GM10248 (cell line): ENCODE data around the gene EIF4A2.

ENCODE experiments used
- CTCF ChIA-PET: fragments of 300-600 bp; sonication (Branson Sonifier 250); formaldehyde crosslinking; extraction: SDS; loops from one replicate; lab custom pipeline; 2021; ENCODE audit warnings: antibody characterized with exemption; lab: Yijun Ruan, JAX
- POLR2A ChIA-PET: fragments of 350-650 bp; sonication (Branson Sonifier 250); formaldehyde crosslinking; extraction: SDS; loops from one replicate; lab custom pipeline; 2020; ENCODE audit warnings: antibody characterized with exemption; lab: Yijun Ruan, JAX
- DNase-seq: peaks from one replicate; pipeline ENCODE4 v3.0.0; 2012; ENCODE audit errors: extremely low spot score
- TF ChIP-seq, protein P1 (sequence below): IDR thresholded peaks from 2 replicates; pipeline ENCODE4 v1.5.1; 2012; ENCODE audit warnings: mild to moderate bottlenecking, low read depth; ENCODE audit errors: extremely low read depth, missing control alignments, control extremely low read depth

The EIF4A2 gene

DNA sequence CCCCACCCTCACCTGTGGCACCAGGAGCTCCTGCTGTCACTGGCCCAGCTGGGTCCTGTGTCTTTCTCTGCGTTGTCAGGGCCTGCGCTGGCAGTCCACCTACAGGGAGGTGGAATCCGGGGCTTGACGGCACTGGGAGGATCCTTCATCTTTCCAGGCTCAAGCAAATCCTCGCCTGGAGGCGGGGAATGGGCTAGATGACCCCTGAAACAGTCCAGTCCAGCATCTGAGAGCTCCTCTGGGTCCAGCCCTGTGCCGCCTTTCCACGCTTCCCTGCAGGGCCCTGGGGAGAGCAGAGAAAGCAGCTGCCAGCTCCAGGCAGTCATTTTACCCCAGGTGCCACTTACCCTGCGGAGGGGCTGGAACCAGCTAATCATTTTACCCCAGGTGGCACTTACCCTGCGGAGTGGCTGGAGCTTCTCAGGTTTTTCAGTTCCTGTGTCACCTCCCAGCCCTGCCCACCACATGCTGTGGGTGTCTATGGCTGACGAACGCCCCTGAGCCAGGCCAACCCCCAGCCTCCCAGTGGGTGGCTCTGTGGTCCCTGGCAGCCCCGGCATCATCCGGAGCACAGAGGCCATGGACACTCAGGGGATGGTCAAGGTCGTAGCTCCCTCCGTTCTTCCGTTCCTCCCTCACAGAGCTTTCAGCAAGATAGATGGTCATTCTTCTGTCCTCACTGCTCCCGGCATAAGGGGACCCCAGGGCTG, 41.2 kb downstream of the EIF4A2 start:
- POLR2A ChIA-PET = no interaction called here
- DNase-seq = no peak
- CTCF ChIA-PET = interaction anchor here (1.1 to 11.1 kb wide), 3 partner anchors 15 to 882 kb away, joined by 3 to 202 read pairs (median 3); partner anchors contain the start of gene AHSG
- TF ChIP-seq, protein P1, sequence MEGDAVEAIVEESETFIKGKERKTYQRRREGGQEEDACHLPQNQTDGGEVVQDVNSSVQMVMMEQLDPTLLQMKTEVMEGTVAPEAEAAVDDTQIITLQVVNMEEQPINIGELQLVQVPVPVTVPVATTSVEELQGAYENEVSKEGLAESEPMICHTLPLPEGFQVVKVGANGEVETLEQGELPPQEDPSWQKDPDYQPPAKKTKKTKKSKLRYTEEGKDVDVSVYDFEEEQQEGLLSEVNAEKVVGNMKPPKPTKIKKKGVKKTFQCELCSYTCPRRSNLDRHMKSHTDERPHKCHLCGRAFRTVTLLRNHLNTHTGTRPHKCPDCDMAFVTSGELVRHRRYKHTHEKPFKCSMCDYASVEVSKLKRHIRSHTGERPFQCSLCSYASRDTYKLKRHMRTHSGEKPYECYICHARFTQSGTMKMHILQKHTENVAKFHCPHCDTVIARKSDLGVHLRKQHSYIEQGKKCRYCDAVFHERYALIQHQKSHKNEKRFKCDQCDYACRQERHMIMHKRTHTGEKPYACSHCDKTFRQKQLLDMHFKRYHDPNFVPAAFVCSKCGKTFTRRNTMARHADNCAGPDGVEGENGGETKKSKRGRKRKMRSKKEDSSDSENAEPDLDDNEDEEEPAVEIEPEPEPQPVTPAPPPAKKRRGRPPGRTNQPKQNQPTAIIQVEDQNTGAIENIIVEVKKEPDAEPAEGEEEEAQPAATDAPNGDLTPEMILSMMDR = no peak

- TF ChIP-seq, protein P1 = no peak
- ChIA-PET CTCF (interaction anchor here (1.1 to 11.1 kb wide), 3 partner anchors 15 to 882 kb away, joined by 3 to 202 read pairs (median 3); partner anchors contain the start of gene AHSG), POLR2A (no interaction called here)
- no peak for DNase-seq
These were observed 42.0 kb downstream of the EIF4A2 start for GRCh38 chr3:186825294-186825821.

- POLR2A ChIA-PET = no interaction called here
- CTCF ChIA-PET = interaction anchor here (11.1 kb wide), 1 partner anchor 212 kb away, joined by 202 read pairs; the partner anchor contains the start of gene AHSG
- no peak for DNase-seq
- TF ChIP-seq, protein P1 = no peak
These were observed 42.6 kb downstream of the EIF4A2 start for GRCh38 chr3:186825872-186826409.

- CTCF ChIA-PET = interaction anchor here (1.4 to 11.1 kb wide), 3 partner anchors 18 to 883 kb away, joined by 3 to 202 read pairs (median 5); partner anchors contain the start of gene AHSG
- DNase-seq = no peak
- POLR2A ChIA-PET = no interaction called here
- TF ChIP-seq, protein P1 = no peak
These were observed 43.1 kb downstream of the EIF4A2 start for GRCh38 chr3:186826410-186826975.

GRCh38 chr3:186826976-186827857, 43.8 kb downstream of the EIF4A2 start:
- CTCF ChIA-PET = interaction anchor here (0.8 to 11.1 kb wide), 7 partner anchors 9 to 884 kb away, joined by 3 to 202 read pairs (median 3); partner anchors contain the start of genes AHSG and RPL39L
- peak; percentile 99 for DNase-seq
- TF ChIP-seq, protein P1 = no peak
- POLR2A ChIA-PET = interaction anchor here (0.6 to 1.1 kb wide), 4 partner anchors 26 to 969 kb away, joined by 3 to 8 read pairs (median 4); partner anchors contain the start of gene EIF4A2
